OCI-LY3 (cell line): ENCODE results near the gene RRP9.
"Not testable (repeated sequence)": the region's sequence is repeated elsewhere in the genome, so short reads cannot be mapped to it uniquely, and the experiment has no call there.

Experiments used
- CTCF ChIP-seq: fragments of 200-600, 300-600 bp; sonication (generic); IDR thresholded peaks from 2 replicates; pipeline ENCODE4 v1.5.1; 2014; ENCODE audit warnings: antibody characterized with exemption, low read length, low read depth
- EZH2phosphoT487 ChIP-seq: fragments of 200-600 bp; shearing (Covaris generic); IDR thresholded peaks from 2 replicates; pipeline ENCODE4 v1.6.1; 2018; ENCODE audit warnings: antibody characterized with exemption, mixed run types, low read depth

DNA sequence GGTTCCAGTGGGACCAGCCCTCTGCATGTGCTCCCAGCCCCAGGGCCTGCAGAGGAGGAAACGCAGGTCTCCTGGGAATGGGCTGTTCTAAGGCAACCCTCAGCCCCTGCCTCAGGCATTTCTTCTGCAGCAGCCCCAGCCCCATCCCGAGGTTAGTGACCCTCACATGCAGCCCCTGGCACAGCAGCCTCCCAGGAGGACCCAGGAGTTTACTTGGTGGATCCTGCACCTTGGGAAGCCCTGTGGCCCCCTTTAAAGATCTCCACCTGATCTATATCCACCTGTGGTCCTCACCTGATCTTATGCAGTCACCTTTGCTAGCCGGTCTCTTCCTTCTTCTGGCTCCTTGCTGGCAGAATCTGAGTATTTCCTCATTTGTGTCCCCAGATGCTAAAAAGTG lies 12.7 kb downstream of the RRP9 start:
- TF ChIP-seq CTCF, EZH2phosphoT487: not testable (repeated sequence)
